Activated CD8-positive, alpha-beta memory T cell treated with anti-CD3 and anti-CD28 coated beads, Interleukin-2, amount 50 U/mL, for 4 hours (primary cell): Measurements from ENCODE around the gene CT45A6.
"Not testable (repeated sequence)": the region's sequence is repeated elsewhere in the genome, so short reads cannot be mapped to it uniquely, and the experiment has no call there.

Source experiments
- DNase-seq: peaks from one replicate; pipeline ENCODE4 v3.0.0-alpha.2; 2020

CT45A6 gene

GRCh38 chrX:135802687-135803086, at the start of gene CT45A6:
Gene CT45A6, minus strand, starts transcription at chrX:135802787. Its CDS starts 3,794 bp downstream, at chrX:135798993.
- DNase-seq = not testable (repeated sequence)

GRCh38 chrX:135837180-135837579, 34.6 kb upstream of the CT45A6 start, which contains the start of gene CT45A7:
Gene CT45A7, minus strand, starts transcription at chrX:135837280. Its CDS starts 3,747 bp downstream, at chrX:135833533.
- DNase-seq = not testable (repeated sequence)

GRCh38 chrX:135819912-135820311, 17.3 kb upstream of the CT45A6 start, which contains the start of gene CT45A2:
Gene CT45A2, minus strand, starts transcription at chrX:135820012. Its CDS starts 3,747 bp downstream, at chrX:135816265.
- DNase-seq = not testable (repeated sequence)

- not testable (repeated sequence) for DNase-seq
These were observed 17.2 kb downstream of the CT45A6 start, which contains the start of gene CT45A5 for GRCh38 chrX:135785403-135785802. Gene CT45A5, minus strand, starts transcription at chrX:135785503. Its CDS starts 3,774 bp downstream, at chrX:135781729.

DNA sequence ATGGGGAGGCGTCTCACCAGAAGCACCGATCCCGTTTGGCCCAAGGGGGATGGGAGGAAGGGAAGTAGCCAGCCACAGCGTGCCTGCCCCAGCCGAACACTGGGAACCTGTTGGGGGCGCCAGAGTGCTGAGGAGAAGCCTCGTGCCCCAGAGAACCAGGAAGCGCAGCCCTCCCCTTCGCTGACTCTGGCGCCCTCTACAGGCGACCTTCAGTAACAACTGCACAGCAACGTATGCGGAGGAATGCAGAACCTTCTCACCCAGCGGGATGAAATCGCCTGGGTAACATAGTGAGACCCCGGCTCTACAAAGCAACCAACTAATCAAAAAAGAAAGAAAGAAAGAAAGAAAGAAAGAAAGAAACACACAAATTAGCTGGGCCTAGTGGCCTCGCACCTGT, 34.5 kb downstream of the CT45A6 start, which contains the start of gene CT45A3:
Gene CT45A3 (minus strand): TSS at position 101 of the 400 bp plus-strand sequence. CDS start 3,747 bp downstream, outside the sequence.
- not testable (repeated sequence) for DNase-seq

GRCh38 chrX:135744739-135745138, 57.8 kb downstream of the CT45A6 start:
- DNase-seq = not testable (repeated sequence)
